Neutrophil (primary cell): ENCODE results near the gene KIF26B.

Experiments used
- H3K27ac ChIP-seq: fragments of 200-600 bp; sonication (generic); 2 replicates; pipeline ENCODE4 v1.5.1; 2016; ENCODE audit warnings: mild to moderate bottlenecking, moderate library complexity
- H3K27me3 ChIP-seq: fragments of 200-600 bp; sonication (generic); 2 replicates; pipeline ENCODE4 v1.6.0; 2016; ENCODE audit warnings: mild to moderate bottlenecking
- H3K36me3 ChIP-seq: fragments of 200-600 bp; sonication (generic); 2 replicates; pipeline ENCODE4 v1.5.1; 2017
- H3K4me1 ChIP-seq, 2 experiments: fragments of 200-600 bp in 1 of 2; sonication (generic) in 1 of 2; 1 replicate in 1 of 2; 2 replicates in 1 of 2; pipeline versions ENCODE4 v1.5.1 to v1.6.1; 2013 to 2016; ENCODE audit warnings: low read depth in 1 of 2, low read length in 1 of 2, mild to moderate bottlenecking in 1 of 2, moderate library complexity in 1 of 2; ENCODE audit not compliant: control insufficient read depth in 1 of 2, insufficient read depth in 1 of 2
- H3K4me3 ChIP-seq, 2 experiments: fragments of 200-600 bp in 1 of 2; sonication (generic) in 1 of 2; 1 replicate in 1 of 2; 2 replicates in 1 of 2; pipeline ENCODE4 v1.5.1; 2013 to 2016; ENCODE audit warnings: low read depth in 1 of 2, low read length in 1 of 2, mild to moderate bottlenecking in 1 of 2, moderate library complexity in 1 of 2
- H3K9me3 ChIP-seq: fragments of 200-600 bp; sonication (generic); 2 replicates; pipeline ENCODE4 v1.5.1; 2016
- TF ChIP-seq, protein P1 (sequence below): fragments of 200-600 bp; sonication (generic); IDR thresholded peaks from 2 replicates; pipeline ENCODE4 v1.5.1; 2016; ENCODE audit warnings: antibody characterized with exemption

KIF26B gene

DNA sequence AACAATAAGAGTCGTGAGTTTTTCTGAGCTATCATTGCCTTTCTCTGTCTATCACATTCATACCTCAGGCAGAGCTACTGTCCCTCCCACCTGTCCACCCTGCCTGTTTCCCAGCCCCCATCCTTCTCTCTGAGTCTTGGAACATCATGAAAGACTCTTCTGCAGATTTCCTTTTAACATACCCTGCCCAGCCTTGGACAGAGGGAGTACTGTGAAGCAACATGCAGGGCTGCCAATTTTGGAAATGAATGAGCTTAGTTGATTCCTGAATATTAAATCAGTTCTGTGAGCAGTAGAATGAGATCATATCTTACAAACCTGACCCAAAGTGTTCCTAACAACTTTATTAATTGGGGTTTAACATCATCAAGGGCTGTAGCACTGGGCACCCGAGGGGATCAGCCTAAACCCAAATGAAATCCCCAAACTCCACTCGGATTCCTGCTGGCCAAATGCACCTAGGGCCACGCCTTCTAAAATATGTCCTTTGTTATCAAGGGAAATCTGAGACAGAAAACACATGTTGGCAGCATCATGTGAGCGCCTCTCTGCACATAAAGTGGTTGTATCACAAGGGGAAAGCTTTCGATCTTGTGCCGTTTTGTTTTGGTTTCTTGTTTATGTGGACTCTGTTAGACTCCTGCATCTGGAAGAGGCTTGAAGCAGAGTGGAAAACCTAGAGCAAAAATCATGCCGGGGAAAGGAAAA is 357.6 kb downstream of the KIF26B start:
- H3K4me3 ChIP-seq: no peak overlapping the region
- H3K9me3 ChIP-seq: no peaks in the 10 kb centered on the region
- no peaks in the 10 kb centered on the region for H3K36me3 ChIP-seq
- TF ChIP-seq, protein P1, sequence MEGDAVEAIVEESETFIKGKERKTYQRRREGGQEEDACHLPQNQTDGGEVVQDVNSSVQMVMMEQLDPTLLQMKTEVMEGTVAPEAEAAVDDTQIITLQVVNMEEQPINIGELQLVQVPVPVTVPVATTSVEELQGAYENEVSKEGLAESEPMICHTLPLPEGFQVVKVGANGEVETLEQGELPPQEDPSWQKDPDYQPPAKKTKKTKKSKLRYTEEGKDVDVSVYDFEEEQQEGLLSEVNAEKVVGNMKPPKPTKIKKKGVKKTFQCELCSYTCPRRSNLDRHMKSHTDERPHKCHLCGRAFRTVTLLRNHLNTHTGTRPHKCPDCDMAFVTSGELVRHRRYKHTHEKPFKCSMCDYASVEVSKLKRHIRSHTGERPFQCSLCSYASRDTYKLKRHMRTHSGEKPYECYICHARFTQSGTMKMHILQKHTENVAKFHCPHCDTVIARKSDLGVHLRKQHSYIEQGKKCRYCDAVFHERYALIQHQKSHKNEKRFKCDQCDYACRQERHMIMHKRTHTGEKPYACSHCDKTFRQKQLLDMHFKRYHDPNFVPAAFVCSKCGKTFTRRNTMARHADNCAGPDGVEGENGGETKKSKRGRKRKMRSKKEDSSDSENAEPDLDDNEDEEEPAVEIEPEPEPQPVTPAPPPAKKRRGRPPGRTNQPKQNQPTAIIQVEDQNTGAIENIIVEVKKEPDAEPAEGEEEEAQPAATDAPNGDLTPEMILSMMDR: no peak
- peaks cover 63% of the 10 kb centered on the region for H3K27me3 ChIP-seq
- no peak overlapping the region for H3K27ac ChIP-seq
- no peaks in the 10 kb centered on the region for H3K4me1 ChIP-seq

DNA sequence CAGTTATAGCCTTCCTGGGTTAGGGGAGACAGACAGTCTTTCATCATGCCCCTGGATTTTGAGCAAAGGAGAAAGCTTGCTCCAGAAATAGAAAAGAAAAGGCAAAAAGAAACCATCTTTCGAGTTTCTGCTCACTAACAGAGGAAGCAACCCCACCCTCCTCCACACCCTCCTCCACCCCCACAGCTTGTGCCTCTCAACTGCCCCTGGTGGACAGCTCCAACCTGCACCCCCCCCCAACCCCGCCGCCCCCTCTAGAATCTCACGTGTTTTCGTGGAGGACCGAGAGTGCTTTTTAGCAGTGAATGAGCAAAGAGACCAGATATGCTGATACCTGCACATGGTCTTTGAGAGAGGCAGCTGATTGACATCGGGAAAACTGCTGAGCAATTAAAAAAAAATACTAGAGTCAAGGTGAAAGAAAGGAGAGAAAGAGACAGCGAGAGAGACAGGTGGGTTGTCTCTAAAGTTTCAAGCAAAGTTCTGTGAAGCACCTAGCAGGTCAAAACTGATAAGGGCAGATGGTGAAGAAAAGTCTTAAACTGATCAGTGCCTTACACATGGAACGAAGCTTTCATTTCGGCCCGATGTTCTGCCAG is 358.3 kb downstream of the KIF26B start:
- Histone ChIP-seq H3K27ac (no peak overlapping the region), H3K27me3 (peaks cover 66% of the 10 kb centered on the region), H3K4me1 (no peaks in the 10 kb centered on the region), H3K36me3 (no peaks in the 10 kb centered on the region), H3K4me3 (no peak overlapping the region), H3K9me3 (no peaks in the 10 kb centered on the region)
- TF ChIP-seq, protein P1: no peak

DNA sequence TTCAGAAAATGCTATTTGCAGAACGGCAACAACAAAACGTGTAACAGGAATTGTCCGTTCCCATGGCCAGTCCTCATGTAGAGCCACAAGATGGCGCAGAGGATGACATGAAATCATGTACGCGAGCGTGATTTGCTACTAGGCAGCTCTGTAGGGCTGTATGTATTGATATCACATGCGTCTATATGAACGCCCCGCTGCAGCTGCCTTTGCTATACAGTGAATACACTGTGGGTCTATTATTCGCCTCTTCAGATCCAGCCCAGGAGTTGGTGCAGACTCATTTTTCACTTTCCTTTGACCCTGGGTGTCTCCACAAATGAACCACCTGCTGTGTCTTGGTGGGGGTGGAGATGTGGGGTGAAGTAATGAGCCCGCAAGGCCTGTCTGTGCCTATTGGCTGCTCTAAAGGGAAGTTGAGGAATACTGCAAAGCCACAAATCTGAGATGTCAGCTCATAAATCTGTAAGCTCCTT is 361.5 kb downstream of the KIF26B start:
- no peaks in the 10 kb centered on the region for H3K36me3 ChIP-seq
- H3K4me3 ChIP-seq: no peak overlapping the region
- TF ChIP-seq, protein P1: no peak
- no peak overlapping the region for H3K27ac ChIP-seq
- H3K27me3 ChIP-seq: peaks cover 60% of the 10 kb centered on the region
- no peaks in the 10 kb centered on the region for H3K4me1 ChIP-seq
- no peaks in the 10 kb centered on the region for H3K9me3 ChIP-seq

DNA sequence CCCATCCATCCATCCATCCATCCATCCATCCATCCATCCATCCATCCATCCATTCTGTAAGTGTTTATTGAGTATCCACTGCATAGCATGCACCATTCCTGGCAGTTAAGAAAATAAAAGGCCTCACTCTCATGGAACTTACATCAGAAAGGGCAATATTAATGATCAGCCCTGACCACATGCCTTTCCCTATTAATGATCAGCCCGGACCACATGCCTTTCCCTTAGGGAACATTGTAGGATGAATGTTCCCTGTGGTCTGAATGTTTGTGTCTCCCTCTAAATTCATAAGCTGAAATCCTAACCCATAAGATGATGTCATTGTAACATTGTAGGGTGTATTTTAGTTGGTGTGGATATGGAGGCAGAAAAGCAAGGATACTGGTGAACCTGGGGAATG is 365.8 kb downstream of the KIF26B start:
- Histone ChIP-seq H3K36me3 (no peaks in the 10 kb centered on the region), H3K4me1 (no peaks in the 10 kb centered on the region), H3K4me3 (no peak overlapping the region), H3K27me3 (peaks cover 49% of the 10 kb centered on the region), H3K9me3 (no peaks in the 10 kb centered on the region), H3K27ac (no peak overlapping the region)
- TF ChIP-seq, protein P1: no peak

DNA sequence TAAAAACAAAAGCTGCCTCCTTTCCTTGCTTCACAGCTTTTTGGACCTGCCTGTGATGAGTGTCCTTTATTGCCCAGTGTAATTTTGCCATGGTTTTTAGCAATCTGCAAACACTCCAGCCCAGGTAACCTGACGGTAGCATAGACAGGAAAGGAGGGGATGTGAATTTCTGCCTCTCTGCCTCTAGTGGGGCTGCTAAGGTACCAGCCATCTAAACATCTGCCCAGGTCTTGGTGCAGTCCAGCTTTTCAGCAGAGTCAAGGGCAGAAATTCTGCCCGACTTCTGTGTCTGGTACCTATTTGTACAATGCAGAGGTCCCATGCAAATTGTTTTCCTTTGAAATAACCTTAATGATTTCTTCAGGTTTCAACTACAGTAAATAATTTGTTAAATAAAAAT is 371.4 kb downstream of the KIF26B start:
- Histone ChIP-seq H3K4me1 (no peaks in the 10 kb centered on the region), H3K36me3 (no peaks in the 10 kb centered on the region), H3K4me3 (no peak overlapping the region), H3K27me3 (peaks cover 20% of the 10 kb centered on the region), H3K27ac (no peak overlapping the region), H3K9me3 (no peaks in the 10 kb centered on the region)
- TF ChIP-seq, protein P1: no peak
